Activated T-cell treated with anti-CD3 and anti-CD28 coated beads for 1 hour (primary cell): ENCODE results near the gene POU2AF1.
"Not testable (repeated sequence)": the region's sequence is repeated elsewhere in the genome, so short reads cannot be mapped to it uniquely, and the experiment has no call there.

Experiments
- DNase-seq: peaks from one replicate; pipeline ENCODE4 v3.0.0-alpha.2; 2020; ENCODE audit warnings: low read depth

Gene POU2AF1

DNA sequence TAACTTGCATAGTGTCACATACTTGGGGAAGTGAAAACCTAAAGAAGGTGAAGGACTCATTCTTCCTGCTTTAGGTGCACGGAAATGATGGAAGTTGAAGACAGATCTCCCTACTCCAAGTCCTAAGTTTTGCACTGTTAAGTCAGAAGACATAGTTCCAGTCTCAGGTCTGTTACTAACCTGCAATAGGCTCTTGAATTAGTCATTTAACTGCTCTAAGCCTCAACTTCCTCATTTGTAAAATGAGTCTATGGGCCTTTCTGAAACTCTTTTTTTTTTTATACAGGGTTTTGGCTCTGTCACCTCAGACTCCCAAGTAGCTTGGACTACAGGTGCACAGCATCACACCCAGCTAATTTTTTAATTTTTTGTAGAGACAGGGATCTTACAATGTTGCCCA, 30.8 kb upstream of the POU2AF1 start:
- no peak for DNase-seq

- no peak for DNase-seq
Observed at GRCh38 chr11:111408789-111409727, 30.0 kb upstream of the POU2AF1 start.

DNA sequence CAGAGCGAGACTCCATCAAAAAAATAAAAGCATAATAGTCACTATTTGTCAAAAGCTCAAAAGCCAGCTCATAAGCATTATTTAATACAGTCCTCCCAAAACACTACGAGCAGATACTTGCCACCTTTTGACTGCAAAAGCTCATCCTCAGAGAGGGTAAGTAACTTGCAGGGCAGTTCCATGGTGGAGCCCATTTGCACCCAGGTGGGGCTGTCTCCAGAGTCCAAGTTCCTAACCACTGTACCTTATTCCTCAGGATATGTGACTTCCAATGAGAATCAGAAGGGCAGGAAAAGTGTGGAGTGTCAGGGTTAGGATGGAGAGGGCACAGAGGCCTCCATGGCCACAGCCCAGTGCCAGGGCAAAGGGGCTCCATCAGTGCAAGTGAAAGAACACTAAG, 28.6 kb upstream of the POU2AF1 start:
- DNase-seq, result no peak

DNA sequence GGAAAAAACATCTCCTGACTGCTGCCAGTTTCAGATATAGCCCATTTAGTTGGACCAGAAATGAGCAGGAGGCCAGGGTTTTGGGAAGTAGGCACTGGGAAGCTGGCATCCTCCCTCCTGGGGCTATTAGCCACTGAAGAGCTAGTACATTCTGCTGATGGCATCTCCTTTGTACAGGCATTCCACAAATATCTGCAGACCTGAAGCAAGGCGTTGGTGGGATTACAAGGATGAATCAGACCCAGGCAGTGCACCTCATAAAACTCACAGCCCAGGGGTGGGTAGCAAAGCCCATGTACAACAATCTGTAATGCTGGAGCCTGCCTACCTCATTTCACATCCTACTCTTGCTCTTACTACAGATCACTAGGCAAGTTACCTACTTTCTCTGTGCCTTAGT, 27.5 kb upstream of the POU2AF1 start:
- no peak for DNase-seq

DNA sequence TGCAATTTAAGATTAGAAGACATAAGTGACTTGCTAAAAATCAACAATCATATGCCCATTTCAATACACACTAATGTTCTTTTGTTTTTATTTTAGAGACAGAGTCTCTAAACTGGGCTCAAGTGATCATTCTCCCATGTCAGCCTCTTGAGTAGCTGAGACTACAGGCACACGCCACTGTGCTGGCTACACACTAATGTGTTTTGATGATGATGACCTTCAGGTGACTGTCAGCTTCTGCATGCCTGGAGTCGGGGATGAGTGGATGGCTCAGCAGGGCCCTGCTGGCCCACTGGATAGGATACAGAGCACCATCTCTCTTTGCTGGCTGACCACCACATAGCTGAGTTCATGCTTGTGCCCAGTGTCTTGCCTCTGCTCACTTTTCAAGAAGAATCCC, 27.0 kb upstream of the POU2AF1 start:
- no peak for DNase-seq

DNA sequence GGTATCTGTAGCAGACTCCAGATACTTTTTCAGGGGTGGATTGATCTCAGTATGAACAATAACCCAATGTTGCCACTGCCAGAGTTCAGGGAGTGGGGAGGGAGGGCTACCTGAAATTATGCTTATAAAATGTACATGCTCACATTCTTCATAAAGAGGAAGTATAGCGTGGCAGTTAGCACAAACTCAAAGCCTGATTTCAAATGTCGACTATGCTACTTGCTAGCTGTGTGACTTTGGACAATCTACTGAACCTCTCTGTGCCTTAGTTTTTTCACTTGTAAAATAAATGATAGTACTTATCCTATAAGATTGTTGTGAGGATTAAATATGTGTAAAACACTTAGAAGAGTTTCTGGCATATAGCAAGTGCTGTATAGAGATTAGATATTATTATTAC, 26.5 kb upstream of the POU2AF1 start:
- no peak for DNase-seq

DNA sequence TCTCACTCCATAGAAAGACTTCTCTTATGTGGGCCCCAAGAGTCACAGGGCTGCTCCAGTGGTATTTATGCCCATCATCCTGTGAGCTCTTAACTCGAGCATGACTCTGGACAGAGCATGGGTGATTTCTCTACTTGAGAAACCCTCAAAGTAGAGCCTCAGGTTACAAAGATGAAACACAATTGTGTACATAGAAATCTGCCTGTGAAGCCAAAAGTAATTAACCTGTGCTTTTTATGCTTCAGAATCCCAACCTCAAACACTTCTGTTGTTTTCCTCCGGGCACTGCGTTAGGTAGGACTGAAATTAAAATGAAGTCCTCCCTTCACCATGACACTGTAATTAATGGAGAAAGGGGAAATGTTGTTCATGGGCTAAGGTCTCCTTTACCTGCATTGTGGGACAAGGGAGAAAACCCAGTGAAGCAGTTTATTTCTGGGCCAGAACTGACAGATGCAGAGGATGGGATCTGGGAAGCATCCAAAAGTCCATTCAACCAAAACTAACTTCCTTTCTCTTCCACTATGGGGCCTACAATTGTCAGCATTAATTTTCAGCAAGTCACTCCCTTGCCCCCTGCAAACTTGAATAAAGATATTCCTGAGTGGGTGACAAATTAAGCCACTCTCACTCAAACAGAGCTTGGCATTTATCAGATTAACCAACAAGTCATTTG, 24.1 kb upstream of the POU2AF1 start:
- DNase-seq, result no peak

- DNase-seq, result no peak
Observed at GRCh38 chr11:111402411-111402810, 23.3 kb upstream of the POU2AF1 start.

- not testable (repeated sequence) for DNase-seq
Observed at GRCh38 chr11:111401957-111402356, 22.9 kb upstream of the POU2AF1 start.

GRCh38 chr11:111400595-111400994, 21.5 kb upstream of the POU2AF1 start:
- DNase-seq, result no peak

- no peak for DNase-seq
Observed at GRCh38 chr11:111399187-111400031, 20.3 kb upstream of the POU2AF1 start.

- no peak for DNase-seq
Observed at GRCh38 chr11:111397034-111397433, 18.0 kb upstream of the POU2AF1 start.

GRCh38 chr11:111395749-111396148, 16.7 kb upstream of the POU2AF1 start:
- DNase-seq, result no peak

GRCh38 chr11:111395081-111395480, 16.0 kb upstream of the POU2AF1 start:
- DNase-seq, result no peak

DNA sequence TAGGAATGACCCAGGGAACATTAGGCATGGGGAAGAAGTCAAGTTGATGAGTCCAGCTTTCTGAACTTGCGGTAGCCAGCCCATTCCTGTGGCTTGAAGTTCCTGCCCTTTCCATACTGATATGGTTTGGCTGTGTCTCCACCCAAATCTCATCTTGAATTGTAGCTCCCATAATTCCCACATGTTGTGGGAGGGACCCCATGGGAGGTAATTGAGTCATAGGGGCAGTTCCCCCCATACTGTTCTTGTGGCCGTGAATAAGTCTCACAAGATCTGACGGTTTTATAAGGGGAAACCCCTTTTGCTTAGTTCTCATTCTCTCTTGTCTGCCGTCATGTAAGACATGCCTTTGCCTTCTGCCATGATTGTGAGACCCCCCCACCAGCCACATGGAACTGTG, 15.1 kb upstream of the POU2AF1 start:
- not testable (repeated sequence) for DNase-seq

- no peak for DNase-seq
Observed at GRCh38 chr11:111393585-111393984, 14.5 kb upstream of the POU2AF1 start.

DNA sequence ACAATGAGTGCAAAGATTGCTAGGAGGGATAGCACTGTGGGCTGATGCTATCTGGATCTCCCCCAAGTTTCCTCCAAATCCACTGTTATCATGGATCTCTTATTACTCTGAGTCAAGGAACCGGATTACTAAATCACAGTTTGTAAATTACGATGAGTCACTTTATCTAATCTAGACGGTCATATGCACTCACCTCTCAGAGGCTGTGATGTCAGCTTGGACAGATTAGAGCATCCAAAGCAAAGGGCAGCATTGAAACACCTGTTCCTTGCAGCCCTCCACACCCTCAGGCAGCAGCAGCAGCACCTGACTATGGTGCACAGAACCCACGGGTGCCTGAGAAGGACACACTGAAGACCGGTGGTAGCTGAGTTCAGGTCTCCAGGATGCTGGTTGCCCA, 14.0 kb upstream of the POU2AF1 start:
- DNase-seq, result no peak

- DNase-seq, result no peak
Observed at GRCh38 chr11:111392552-111392951, 13.5 kb upstream of the POU2AF1 start.

DNA sequence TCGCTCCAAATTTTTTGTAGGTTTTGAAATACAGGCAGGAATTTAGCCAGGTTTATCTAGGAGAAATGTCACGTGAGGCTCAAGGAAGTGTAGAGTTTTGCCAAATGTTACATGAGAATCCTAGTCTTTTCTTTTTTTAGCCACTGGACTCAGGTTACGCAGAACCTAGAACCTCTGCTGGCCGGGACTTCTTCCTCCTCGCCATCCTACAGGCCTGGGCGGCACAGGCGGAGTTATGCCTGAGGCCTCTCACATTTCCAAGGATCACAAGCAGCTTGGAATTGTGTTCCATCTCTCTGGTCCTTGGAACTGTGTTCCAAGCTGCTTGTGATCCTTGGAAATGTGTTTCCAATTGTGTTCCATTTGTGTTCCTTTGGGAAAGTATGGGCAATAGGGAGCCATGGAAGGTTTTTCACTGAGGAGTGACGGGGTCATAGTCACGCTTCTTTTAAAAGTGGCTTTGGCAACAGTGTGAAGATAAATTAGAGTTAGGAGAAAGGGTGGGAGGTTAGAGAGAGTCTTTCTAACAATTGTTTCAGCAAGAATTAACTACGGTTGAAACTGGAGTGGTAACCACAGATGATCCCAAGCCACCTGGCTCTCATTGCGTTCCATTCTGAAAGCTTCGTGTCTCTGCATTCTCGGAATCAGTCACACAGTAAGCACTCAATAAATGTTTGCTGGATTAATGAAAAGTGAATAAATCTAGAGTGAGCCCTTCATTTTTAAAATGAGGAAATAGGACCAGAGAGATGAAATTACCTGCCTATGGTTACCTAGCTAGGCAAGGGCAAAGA, 12.5 kb upstream of the POU2AF1 start:
- no peak for DNase-seq

- DNase-seq, result no peak
Observed at GRCh38 chr11:111388842-111389241, 9.8 kb upstream of the POU2AF1 start.

- DNase-seq, result no peak
Observed at GRCh38 chr11:111388420-111388819, 9.3 kb upstream of the POU2AF1 start.

GRCh38 chr11:111387363-111387762, 8.3 kb upstream of the POU2AF1 start:
- no peak for DNase-seq
